Esophagus squamous epithelium (tissue), 5 donors: ENCODE data around the gene SSMEM1. TPM values are rescaled to one million over a fixed set of nuclear protein-coding genes. Genes with fewer than 3 reads are reported as not detected.
"Not testable (repeated sequence)": the region's sequence is repeated elsewhere in the genome, so short reads cannot be mapped to it uniquely, and the experiment has no call there.

Source experiments
- DNase-seq: peaks from one replicate; lab custom pipeline; 2025; lab: John Stamatoyannopoulos, UW
- H3K27ac ChIP-seq, 4 donors: fragments of 200-600 bp; sonication (generic); one replicate each; pipeline ENCODE4 v1.5.1; 2016 to 2019; ENCODE audit warnings: mild to moderate bottlenecking in 1 of 4
- H3K27me3 ChIP-seq, 4 donors: fragments of 200-600 bp; sonication (generic); 1 replicate in 3 of 4; 2 replicates in 1 of 4; pipeline versions ENCODE4 v1.5.1 to v1.6.0; 2017 to 2021; ENCODE audit warnings: antibody characterized with exemption in 1 of 4
- H3K36me3 ChIP-seq, 3 donors: fragments of 200-600 bp; sonication (generic); one replicate each; pipeline ENCODE4 v1.5.1; 2016 to 2019
- H3K4me1 ChIP-seq, 3 donors: fragments of 200-600 bp; sonication (generic); one replicate each; pipeline ENCODE4 v1.5.1; 2017 to 2019
- H3K4me3 ChIP-seq, 4 donors: fragments of 200-600 bp; sonication (generic); 1 replicate in 3 of 4; 2 replicates in 1 of 4; pipeline ENCODE4 v1.5.1; 2016 to 2019; ENCODE audit warnings: mild to moderate bottlenecking in 2 of 4, moderate library complexity in 1 of 4
- H3K9me3 ChIP-seq, 3 donors: fragments of 200-600 bp; sonication (generic); one replicate each; pipeline ENCODE4 v1.5.1; 2016 to 2019
- POLR2A ChIP-seq, 4 donors: fragments of 450-650 bp; IDR thresholded peaks; one replicate each; pipeline ENCODE4 v1.6.1; 2017; ENCODE audit warnings: antibody characterized with exemption in 4 of 4, mild to moderate bottlenecking in 4 of 4, moderate library complexity in 3 of 4
- WGBS, 2 donors: methylation state at CpG; one replicate each; pipeline ENCODE4 v1.1.5; 2018; 5-methylcytosine and 5-hydroxymethylcytosine counted together
- intact Hi-C: fragments of 100-400 bp; cut with DNase I; formaldehyde crosslinking; loops from one replicate; pipeline ENCODE4 v1.15.0; 2022
- total RNA-seq, 4 donors: library from RNA; depleted of rRNA; stranded (reverse); fragments of >200 nt; gene quantifications; one replicate each; pipeline ENCODE4 v1.1.0, GENCODE V29; 2016
- TF ChIP-seq, protein P1 (sequence below), 6 experiments: fragments of 450-650 bp in 4 of 6; fragments of 200-600 bp in 2 of 6; sonication (generic) in 2 of 6; IDR thresholded peaks; one replicate each; pipeline ENCODE4 v1.5.1; 2016 to 2019; ENCODE audit warnings: antibody characterized with exemption in 6 of 6, mild to moderate bottlenecking in 4 of 6, moderate library complexity in 4 of 6
- donor health status: DM: yes; HTN: yes; CAD: no.

Gene SSMEM1
- total RNA-seq, 4 donors from 2014 or later, result not detected

DNA sequence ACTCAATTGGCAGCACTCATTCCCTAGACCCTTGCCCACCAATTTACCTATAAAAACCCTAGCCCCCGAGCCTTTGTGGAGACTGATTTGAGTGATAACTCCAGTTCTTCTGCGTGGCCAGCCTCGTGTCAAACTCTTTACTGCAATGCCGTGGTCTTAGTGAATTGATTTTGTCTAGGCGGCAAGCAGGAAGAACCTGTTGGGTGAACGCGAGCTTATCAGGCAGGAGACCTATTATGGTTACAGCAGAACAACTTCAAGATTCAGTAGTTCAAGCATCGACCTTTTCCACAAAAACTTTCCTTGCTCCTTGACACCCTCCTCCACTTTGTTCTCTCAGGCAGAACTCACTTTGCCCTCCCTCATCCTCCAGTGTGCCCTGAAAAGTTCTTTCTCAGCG, 12.2 kb downstream of the SSMEM1 start:
- H3K27me3 ChIP-seq, result no peaks in the 10 kb centered on the region
- TF ChIP-seq, protein P1, sequence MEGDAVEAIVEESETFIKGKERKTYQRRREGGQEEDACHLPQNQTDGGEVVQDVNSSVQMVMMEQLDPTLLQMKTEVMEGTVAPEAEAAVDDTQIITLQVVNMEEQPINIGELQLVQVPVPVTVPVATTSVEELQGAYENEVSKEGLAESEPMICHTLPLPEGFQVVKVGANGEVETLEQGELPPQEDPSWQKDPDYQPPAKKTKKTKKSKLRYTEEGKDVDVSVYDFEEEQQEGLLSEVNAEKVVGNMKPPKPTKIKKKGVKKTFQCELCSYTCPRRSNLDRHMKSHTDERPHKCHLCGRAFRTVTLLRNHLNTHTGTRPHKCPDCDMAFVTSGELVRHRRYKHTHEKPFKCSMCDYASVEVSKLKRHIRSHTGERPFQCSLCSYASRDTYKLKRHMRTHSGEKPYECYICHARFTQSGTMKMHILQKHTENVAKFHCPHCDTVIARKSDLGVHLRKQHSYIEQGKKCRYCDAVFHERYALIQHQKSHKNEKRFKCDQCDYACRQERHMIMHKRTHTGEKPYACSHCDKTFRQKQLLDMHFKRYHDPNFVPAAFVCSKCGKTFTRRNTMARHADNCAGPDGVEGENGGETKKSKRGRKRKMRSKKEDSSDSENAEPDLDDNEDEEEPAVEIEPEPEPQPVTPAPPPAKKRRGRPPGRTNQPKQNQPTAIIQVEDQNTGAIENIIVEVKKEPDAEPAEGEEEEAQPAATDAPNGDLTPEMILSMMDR (IDR thresholded peaks at IDR 0.05), result no peak
- TF ChIP-seq POLR2A (IDR thresholded peaks at IDR 0.05), result no peak
- intact Hi-C loops, result no loop called here
- H3K4me1 ChIP-seq, result no peaks in the 10 kb centered on the region
- no peaks in the 10 kb centered on the region for H3K36me3 ChIP-seq
- H3K4me3 ChIP-seq, result no peak overlapping the region
- 77 to 85% methylated on average over 9 of the region's 9 CpGs for WGBS, 2 donors
- H3K9me3 ChIP-seq, result no peaks in the 10 kb centered on the region
- no peak for DNase-seq
- H3K27ac ChIP-seq, result no peak overlapping the region

DNA sequence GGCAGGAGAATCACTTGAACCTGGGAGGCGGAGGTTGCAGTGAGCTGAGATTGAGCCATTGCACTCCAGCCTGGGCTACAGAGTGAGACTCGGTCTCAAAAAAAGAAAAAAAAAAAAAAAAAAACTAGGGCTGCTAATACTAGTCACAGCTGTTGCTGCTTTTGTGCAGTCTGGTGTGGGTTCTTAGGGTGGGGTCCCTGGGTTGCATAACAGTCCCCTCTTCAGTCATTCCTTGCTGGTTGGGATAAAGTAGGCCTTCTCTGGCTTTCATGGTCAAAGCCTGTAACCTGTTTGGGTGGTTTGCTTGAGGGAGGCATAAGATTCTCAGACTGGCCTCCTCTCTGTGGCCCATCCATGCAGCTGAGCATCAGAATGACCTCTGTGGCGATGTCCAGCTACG, 14.1 kb downstream of the SSMEM1 start:
- WGBS, 2 donors, result 70 to 81% methylated on average over 4 of the region's 4 CpGs
- Histone ChIP-seq H3K36me3 (no peaks in the 10 kb centered on the region), H3K27me3 (no peaks in the 10 kb centered on the region), H3K4me3 (no peak overlapping the region), H3K4me1 (no peaks in the 10 kb centered on the region), H3K9me3 (no peaks in the 10 kb centered on the region), H3K27ac (no peak overlapping the region)
- DNase-seq, result no peak
- TF ChIP-seq, protein P1 (IDR thresholded peaks at IDR 0.05), result no peak
- no peak for TF ChIP-seq POLR2A (IDR thresholded peaks at IDR 0.05)
- intact Hi-C loops, result no loop called here

DNA sequence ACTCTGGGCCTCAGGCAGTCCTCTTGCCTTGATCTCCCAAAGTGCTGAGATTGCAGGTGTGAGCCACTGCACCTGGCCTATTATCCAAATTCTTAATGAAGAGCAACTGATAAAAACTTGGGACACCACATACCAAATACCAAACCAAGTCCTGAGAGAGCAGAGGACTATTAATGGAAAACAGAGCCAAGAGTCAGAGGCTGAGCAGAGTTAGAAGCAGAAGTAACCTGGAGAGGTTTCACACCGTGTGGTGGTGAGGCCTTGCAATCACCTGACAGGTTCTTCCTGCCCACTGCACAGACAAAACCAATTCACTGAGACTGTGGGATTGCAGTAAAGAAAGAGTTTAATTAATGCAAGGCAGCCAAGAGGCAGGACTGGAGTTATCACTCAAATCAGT, 16.0 kb downstream of the SSMEM1 start:
- DNase-seq, result no peak
- H3K9me3 ChIP-seq, result no peaks in the 10 kb centered on the region
- no peaks in the 10 kb centered on the region for H3K36me3 ChIP-seq
- H3K27me3 ChIP-seq, result no peaks in the 10 kb centered on the region
- intact Hi-C loops, result no loop called here
- WGBS, 2 donors, result 39 to 86% methylated on average over 1 of the region's 1 CpG
- TF ChIP-seq, protein P1 (IDR thresholded peaks at IDR 0.05), result no peak
- TF ChIP-seq POLR2A (IDR thresholded peaks at IDR 0.05), result no peak
- H3K27ac ChIP-seq, result no peak overlapping the region
- no peaks in the 10 kb centered on the region for H3K4me1 ChIP-seq
- H3K4me3 ChIP-seq, result no peak overlapping the region

DNA sequence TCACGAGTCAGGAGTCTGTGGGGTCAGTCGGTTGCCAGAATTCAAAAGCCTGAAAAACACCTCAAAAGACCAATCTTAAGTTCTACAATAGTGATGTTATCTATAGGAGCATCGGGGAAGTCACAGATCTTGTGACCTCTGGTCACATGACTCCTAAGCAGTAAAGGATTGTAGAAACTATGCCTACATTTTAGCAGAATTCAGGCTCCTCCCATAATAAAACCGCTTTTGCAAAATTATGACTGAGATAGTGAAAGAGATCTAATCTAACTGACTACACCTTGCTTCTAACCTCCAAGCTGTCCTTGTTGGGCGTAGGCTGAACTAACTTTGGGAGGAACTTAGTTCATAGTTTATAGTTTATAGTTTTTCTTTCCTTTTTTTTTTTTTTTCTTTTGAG, 16.6 kb downstream of the SSMEM1 start:
- H3K27ac ChIP-seq, result no peak overlapping the region
- WGBS, 2 donors, result 85% methylated on average over 5 of the region's 5 CpGs
- H3K27me3 ChIP-seq, result no peaks in the 10 kb centered on the region
- no peaks in the 10 kb centered on the region for H3K4me1 ChIP-seq
- DNase-seq, result no peak
- H3K36me3 ChIP-seq, result no peaks in the 10 kb centered on the region
- H3K9me3 ChIP-seq, result no peaks in the 10 kb centered on the region
- intact Hi-C loops, result no loop called here
- no peak overlapping the region for H3K4me3 ChIP-seq
- TF ChIP-seq, protein P1 (IDR thresholded peaks at IDR 0.05), result no peak
- no peak for TF ChIP-seq POLR2A (IDR thresholded peaks at IDR 0.05)

DNA sequence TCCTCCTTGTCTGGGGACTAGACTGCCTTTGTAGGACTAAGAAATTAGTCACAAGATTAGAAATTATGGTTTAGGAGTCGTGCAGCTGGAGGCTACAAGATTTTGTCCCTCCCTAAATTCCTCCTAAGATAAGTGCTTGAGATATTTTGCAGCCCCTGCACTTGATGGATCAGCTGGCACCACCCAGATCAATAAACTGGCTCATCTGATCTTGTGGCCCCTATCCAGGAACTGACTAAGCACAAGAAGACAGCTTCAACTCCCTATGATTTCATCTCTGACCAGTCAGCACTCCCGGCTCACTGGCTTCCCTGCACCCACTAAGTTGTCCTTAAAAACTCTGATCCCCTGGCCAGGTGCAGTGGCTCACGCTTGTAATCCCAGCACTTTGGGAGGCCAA, 17.3 kb downstream of the SSMEM1 start:
- H3K4me3 ChIP-seq, H3K27me3 ChIP-seq, DNase-seq, H3K36me3 ChIP-seq, H3K9me3 ChIP-seq, H3K4me1 ChIP-seq, intact Hi-C loops, H3K27ac ChIP-seq: not testable (repeated sequence)
- WGBS, 2 donors, result 64 to 77% methylated on average over 3 of the region's 3 CpGs

DNA sequence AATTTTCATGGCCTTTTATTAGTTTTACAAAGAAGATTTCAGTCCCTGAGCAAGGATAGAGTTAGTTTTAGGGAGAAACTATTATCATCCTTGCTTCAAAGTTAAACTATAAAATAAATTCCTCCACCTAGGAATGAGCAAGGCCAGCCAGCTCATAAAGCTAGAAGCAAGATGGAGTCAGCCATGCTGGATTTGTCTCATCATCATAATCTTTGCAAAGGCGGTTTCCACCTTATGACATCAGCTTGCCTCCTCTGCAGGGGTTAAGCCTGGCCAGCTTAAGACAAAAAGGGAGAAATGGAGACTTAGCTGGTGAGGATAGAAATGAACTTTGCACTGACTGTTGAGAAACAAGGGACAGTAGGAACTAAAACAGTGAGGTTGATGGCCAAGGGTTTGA, 18.7 kb downstream of the SSMEM1 start:
- 79 to 100% methylated on average over 1 of the region's 1 CpG for WGBS, 2 donors
- intact Hi-C loops, result no loop called here

More for the DNA sequence above, 18.7 kb downstream of the SSMEM1 start:
- no peaks in the 10 kb centered on the region for H3K36me3 ChIP-seq
- no peaks in the 10 kb centered on the region for H3K27me3 ChIP-seq
- no peak overlapping the region for H3K4me3 ChIP-seq
- H3K27ac ChIP-seq, result no peak overlapping the region
- TF ChIP-seq POLR2A (IDR thresholded peaks at IDR 0.05), result no peak
- TF ChIP-seq, protein P1 (IDR thresholded peaks at IDR 0.05), result no peak
- no peak for DNase-seq
- no peaks in the 10 kb centered on the region for H3K4me1 ChIP-seq
- H3K9me3 ChIP-seq, result no peaks in the 10 kb centered on the region
